ENCODE data around the gene SLF1.
"Not testable (repeated sequence)": the region's sequence is repeated elsewhere in the genome, so short reads cannot be mapped to it uniquely, and the experiment has no call there.

Gene SLF1

DNA sequence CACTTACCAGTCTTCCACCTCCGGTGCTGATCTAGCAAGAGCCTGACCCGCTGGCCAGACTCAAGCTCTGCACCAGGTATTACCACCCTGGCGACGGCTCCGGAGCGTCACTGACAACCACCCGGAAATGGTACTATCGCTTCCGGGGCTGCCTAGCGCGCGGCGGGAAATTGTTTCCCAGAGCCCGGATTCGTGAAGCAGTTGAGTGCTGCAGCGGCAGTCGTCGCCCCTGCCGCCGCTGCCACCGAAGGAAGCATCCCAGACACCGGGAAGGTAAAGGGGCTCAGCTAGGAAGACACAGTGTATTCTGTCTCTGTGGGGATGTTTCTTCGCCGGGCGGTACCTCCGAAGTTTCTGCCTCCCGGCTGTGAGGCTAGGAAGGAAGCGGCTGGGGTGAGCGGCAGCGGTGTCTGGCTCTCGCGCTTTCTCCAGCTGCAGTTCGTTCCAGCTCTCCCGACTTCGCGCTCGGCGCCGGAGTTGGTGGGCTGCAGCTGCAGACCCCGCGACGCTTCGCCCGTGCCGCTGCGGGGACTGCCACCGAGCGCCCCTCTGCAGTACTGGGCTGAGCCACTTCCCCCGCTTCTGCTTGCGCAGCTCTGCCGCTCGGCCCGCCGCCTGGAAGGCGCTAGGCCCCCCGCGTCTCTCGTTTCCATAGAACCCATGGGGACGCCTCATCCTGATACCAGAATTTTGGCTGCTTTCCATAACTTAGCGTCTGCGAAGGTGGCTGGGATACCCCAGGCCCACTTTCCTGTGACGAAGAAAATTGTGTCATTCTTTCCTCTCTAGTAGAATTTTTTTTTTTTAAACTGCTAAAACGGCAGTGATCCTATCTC lies at the start of gene SLF1, which contains the start of gene KIAA0825:
TSS of gene SLF1 (plus strand) at position 177 of the 836 bp plus-strand sequence. CDS start 10,142 bp downstream, outside the sequence.
TSS of gene KIAA0825 (minus strand) at position 112 of the 836 bp plus-strand sequence. CDS start 81,478 bp downstream, outside the sequence.
- DNase-seq, result peak; percentile 84 to 93

- no peak for DNase-seq
These were observed 47.1 kb upstream of the SLF1 start for GRCh38 chr5:94571415-94571814.

DNA sequence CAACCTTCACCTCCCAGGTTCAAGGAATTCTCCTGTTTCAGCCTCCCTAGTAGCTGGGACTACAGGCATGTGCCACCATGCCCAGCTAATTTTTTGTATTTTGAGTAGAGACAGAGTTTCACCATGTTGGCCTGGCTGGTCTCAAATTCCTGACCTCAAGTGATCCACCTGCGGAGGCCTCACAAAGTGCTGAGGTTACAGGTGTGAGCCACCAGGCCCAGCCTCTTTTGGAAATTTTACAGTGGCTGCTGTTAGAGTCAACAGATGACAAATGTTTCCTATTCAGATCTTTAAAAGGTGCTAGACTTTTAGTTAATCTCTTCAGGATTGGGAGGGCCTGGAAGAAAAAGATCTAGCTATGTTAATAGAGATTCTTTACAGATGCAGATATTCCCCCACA lies 45.1 kb upstream of the SLF1 start:
- not testable (repeated sequence) for DNase-seq

- DNase-seq, result no peak
These were observed 43.3 kb upstream of the SLF1 start for GRCh38 chr5:94575196-94575595.

GRCh38 chr5:94577466-94578245 lies 40.8 kb upstream of the SLF1 start:
- DNase-seq, result no peak

DNA sequence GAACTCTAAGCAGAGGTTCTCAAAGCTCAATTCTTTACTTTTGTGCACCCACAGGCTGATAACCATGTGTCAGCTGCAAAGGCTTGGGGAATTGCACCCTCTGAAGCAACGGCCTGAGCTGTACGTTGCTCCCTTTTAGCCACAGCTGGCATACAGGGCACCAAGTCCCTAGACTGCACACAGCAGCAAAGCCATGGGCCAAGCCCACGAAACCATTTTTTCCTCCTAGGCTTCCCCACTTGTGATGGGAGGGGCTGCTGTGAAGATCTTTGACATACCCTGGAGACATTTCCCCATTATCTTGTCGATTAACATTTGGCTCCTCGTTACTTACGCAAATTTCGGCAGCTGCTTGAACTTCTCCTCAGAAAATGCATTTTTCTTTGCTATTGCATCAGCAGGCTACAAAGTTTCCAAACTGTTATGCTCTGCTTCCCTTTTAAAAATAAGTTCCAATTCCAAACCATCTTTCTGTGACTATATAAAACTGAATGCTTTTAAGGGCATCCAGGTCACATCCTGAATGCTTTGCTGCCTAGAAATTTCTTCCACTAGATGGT lies 23.1 kb upstream of the SLF1 start:
- no peak for DNase-seq

DNA sequence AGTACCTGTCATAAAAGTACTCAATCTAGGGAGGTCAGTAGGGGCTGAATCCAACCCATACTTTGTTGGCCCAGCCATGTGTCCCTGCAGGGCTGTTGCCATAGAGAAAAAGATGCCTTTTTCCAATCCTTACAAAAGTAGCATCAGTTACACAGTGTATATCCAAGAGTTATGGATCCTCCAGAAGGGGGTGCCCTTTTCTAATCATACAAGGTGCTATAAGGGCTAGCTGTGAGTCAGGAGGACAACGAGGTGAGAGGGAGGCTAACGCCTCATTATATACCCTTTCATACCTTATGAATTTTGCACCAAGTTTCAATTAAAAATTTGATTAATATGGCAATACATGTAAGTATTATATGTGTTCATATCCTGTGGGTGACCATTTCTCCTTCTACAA lies 4.9 kb upstream of the SLF1 start:
- DNase-seq, result peak; percentile 8 to 57

GRCh38 chr5:94614156-94614805 lies 4.2 kb upstream of the SLF1 start:
- DNase-seq, result no peak

DNA sequence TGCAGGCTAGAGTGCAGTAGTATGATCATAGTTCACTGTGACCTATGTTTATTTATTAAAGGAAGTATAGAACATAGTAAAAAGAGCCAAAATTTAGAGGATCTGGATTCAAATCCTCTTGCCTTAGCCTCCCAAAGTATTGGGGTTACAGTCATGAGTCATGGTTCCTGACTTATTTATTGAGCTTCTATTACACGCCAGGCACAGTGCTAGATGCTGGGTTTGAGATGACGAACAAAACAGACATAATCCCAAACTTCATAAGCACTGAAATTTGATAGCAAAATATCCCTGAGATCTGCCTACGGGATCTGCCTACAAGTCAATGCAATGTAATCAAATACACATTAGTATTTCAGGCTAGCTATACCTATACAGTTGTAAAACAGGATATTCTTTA lies 2.6 kb upstream of the SLF1 start:
- no peak for DNase-seq

GRCh38 chr5:94618029-94618492 lies 408 bp upstream of the SLF1 start:
- peak; percentile 43 to 63 for DNase-seq

DNA sequence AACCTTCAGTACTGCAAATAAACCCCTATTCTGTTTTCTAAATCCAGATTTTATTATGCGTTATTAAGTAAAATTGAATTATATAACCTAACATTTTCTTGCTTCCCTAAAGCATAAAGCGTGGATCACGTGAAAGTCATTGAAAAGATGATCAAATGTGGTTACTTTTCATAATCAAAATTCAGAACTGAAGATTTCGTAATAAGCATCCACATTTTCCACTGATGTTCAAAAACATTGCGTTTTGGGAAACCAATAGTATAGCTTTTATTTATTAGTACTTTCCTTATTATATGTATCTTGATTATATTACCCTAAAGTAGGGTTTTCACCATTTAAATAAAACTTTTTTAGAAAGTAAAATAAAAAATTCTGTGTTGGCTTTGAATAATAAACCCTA lies 1.8 kb downstream of the SLF1 start:
- DNase-seq, result no peak

DNA sequence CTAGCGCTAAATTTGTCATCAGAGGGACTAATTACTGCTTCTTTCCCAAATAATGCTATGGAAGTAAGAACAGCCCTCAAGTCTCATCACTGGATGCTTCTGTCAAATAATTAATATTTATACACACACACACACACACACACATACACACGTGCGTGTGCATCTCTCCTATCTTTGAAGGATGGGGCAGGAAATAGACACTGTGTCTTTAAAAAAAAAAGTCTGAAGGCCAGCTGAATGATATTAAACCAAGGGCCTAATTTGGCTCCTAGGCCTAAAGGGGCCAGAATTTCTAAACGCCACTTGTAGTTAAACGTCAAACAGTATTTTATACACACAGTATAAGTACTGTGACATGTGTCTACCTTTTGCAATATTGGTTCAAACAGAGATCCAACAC lies 3.3 kb downstream of the SLF1 start:
- DNase-seq, result peak in 1 of 2 experiments; percentile 2

GRCh38 chr5:94623011-94623410 lies 4.5 kb downstream of the SLF1 start:
- DNase-seq, result no peak

DNA sequence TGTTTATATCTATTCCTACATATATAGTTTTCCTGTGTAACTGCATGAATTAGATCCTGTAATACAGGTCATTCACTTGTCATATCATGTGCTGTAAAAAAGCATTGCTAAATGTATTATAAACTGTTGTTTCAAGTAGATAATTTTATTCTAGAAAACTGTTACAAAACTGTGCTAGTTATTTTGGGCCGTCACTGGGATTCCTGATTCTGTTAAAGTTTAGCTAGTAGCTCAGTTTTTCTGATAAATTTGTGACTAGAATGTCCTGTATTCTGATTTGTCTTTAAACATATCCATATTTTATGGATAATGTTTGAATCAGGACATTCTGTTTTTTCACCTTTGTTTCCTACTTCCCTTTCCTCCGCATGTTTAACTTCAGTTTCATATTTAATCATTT lies 5.4 kb downstream of the SLF1 start:
- DNase-seq, result no peak

- DNase-seq, result no peak
These were observed 8.7 kb downstream of the SLF1 start for GRCh38 chr5:94627191-94627590.

DNA sequence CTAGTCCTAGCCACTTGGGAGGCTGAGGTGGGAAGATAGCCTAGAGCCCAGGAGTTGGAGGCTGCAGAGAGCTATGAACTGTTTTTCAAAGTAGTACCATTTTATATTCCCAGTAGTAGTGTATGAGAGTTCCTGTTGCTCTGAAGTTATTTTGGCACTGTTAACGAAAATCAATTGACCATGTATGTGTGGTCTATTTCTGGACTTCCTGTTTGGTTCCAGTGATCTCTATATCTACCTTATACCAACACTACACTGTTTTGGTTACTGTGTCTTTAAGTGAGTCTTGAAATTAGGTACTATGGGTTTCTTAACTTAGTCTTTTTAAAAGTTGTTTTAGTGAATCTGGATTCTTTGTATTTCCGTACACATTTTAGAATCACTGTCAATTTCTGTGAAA lies 13.6 kb downstream of the SLF1 start:
- no peak for DNase-seq

- DNase-seq, result no peak
These were observed 21.7 kb downstream of the SLF1 start for GRCh38 chr5:94640176-94640575.

- DNase-seq, result no peak
These were observed 26.6 kb downstream of the SLF1 start for GRCh38 chr5:94645053-94645452.

DNA sequence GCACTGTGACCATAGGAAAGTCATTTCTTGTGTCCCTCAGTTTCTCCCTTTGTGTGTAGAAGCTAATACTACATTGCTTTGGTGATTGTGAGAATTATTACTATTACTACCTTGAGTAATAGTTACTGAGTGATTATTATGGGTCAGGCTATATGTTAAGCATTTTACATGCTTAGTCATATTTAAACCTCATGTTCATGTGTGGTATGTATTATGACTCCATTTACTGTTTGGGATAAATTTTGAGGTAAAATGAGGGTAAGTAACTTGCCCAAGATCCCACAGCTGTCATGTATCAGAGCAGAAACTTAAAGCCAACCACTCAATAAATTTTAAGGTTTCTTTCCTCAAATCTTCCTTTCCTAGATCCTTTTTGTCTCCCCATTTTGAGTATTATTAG lies 28.3 kb downstream of the SLF1 start:
- DNase-seq, result no peak

DNA sequence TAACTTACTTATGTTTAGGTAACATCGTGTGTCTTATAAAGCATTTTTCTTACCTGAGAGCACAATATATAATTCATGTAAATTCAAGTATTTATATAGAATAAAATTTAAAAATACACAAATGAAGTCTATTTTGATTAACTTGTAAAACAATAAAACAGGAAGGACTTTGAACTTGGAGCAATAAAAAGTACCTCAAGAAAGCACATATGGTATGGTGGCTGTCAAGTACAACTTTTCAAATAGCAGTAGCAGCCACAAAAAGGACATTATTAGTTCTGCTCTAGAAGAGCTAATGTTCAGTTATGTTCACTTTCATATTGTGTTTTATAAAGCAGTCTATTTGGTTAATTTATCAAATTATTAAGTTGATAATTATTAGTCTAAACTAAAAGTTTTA lies 31.4 kb downstream of the SLF1 start:
- DNase-seq, result no peak

GRCh38 chr5:94658272-94658671 lies 39.8 kb downstream of the SLF1 start:
- no peak for DNase-seq

DNA sequence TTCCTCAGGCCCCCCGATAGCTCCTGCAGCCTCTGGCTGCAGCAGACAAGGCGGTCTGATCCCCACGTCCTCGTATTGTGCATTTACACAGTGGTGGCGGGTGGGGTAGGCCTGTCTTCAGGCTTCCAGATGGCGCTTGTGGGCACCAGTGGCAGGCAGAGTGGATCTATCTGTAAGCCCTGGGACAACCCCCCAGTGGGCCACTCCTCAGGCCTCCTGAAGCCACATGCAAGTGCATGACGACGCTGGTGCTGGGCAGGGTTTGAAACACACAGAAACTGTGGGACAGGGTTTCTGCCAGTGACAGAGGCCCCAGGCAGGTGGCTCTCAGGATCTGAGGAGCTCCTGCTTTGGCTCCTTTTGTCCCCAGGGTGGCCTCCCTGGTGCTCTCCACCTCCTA lies 42.0 kb downstream of the SLF1 start:
- DNase-seq, result no peak

DNA sequence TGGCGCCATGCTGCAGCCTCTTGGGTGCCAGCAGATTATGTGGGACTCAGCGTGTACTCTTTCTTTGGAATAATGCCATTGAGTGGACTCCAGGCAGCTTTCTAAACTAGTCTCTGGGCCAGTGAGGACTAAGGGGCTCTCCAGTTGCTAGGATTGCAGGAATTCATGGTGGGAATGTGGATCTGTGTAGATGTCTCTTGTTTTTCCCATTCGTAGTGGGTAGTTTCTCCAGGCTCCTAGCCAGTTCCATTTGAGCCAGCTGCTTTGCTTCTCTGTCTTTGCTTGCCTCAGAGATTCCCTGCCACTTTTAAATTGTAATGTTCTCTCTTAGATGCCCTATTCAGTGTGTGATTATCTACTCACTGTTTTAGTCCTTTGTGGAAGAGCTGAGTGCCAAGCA lies 42.6 kb downstream of the SLF1 start:
- DNase-seq, result no peak
